Activated T-cell treated with anti-CD3 and anti-CD28 coated beads, Interleukin-2, amount 50 U/mL, for 72 hours (primary cell): Measurements from ENCODE around the gene COPZ2. TPM values are rescaled to one million over a fixed set of nuclear protein-coding genes. Genes with fewer than 3 reads are reported as not detected.

Experiments
- ATAC-seq, 2 donors: fragments of 150-1000 bp; cut with Tn5 transposase; replicated peaks in 1 of 2; 2 replicates each; pipeline ENCODE4 v1.10.0; 2021; ENCODE audit warnings: moderate library complexity in 2 of 2, mild to moderate bottlenecking in 1 of 2
- DNase-seq, 2 donors: peaks; one replicate each; pipeline ENCODE4 v3.0.0; 2021 to 2022; ENCODE audit warnings: mixed read lengths in 1 of 2
- H3K27ac Mint-ChIP-seq: one replicate; pipeline ENCODE4 v1.8.0; 2022; ENCODE audit warnings: mild to moderate bottlenecking, moderate library complexity, mixed read lengths
- H3K27me3 Mint-ChIP-seq: one replicate; pipeline ENCODE4 v1.8.0; 2022; ENCODE audit warnings: low read depth, mixed read lengths
- H3K36me3 Mint-ChIP-seq, 2 donors: one replicate each; pipeline ENCODE4 v1.8.0; 2022; ENCODE audit warnings: mixed read lengths in 2 of 2, mild to moderate bottlenecking in 1 of 2; ENCODE audit not compliant: insufficient read depth in 2 of 2
- H3K4me1 Mint-ChIP-seq: one replicate; pipeline ENCODE4 v1.8.0; 2022; ENCODE audit warnings: low read depth, mixed read lengths
- H3K4me3 Mint-ChIP-seq, 2 donors: one replicate each; pipeline ENCODE4 v1.8.0; 2022; ENCODE audit warnings: mild to moderate bottlenecking in 2 of 2, mixed read lengths in 2 of 2, moderate library complexity in 2 of 2
- H3K9me3 Mint-ChIP-seq, 2 donors: one replicate each; pipeline ENCODE4 v1.8.0; 2022; ENCODE audit warnings: mixed read lengths in 2 of 2
- total RNA-seq, 2 donors: library from RNA; stranded (reverse); gene quantifications; one replicate each; pipeline ENCODE4 v1.2.3, GENCODE V29; 2022

The COPZ2 gene
- total RNA-seq, 2 donors from 2014 or later = 11.7 to 14.2 TPM

DNA sequence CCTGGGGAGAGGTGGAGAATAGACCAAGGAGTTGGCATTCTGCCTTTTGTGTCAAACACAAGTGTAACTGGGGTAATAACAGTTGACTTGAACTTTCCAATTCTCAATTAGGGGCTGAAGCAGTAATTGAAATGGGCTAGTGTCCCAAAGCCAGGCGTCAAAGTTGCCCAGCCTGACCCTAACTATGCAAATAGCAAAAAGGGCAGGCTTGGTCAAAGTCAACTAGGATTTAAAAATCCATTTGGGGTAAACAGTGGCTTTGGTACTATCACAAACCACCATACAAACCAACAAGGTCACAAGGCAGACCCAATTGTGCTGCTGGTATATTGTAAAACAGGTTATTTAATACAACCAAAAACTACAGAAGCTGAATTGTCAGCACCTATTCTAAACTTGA is 28.6 kb upstream of the COPZ2 start:
- H3K4me3 Mint-ChIP-seq = no peak overlapping the region
- H3K9me3 Mint-ChIP-seq = no peaks in the 10 kb centered on the region
- no peaks in the 10 kb centered on the region for H3K27me3 Mint-ChIP-seq
- H3K36me3 Mint-ChIP-seq = peaks cover 4 to 22% of the 10 kb centered on the region in 2 donors
- H3K27ac Mint-ChIP-seq = peak overlapping the region; percentile 70
- H3K4me1 Mint-ChIP-seq = peaks cover 3% of the 10 kb centered on the region
- ATAC-seq (no peak), DNase-seq (no peak)

DNA sequence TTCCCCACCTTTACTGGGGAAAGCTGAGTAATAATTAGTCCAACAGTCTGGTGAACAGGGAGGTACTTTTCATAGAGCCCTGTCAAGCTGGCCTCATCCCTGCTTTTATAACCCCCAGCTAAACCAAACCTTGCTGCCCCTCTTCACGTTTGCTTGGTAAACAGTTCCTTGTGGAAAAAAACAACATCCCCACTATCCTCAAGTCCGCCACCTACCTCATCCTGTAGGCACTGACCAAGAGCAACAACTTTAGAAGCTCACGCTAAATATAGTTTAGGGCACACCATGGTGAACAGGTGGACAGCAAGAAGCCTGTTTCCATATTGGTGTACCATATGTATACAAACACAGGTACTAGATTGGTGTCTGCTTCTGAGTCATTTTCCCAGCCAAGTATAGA is 27.0 kb upstream of the COPZ2 start:
- peak overlapping the region; percentile 18 for H3K27ac Mint-ChIP-seq
- ATAC-seq = no peak
- H3K36me3 Mint-ChIP-seq = peaks cover 6 to 33% of the 10 kb centered on the region in 2 donors

DNA sequence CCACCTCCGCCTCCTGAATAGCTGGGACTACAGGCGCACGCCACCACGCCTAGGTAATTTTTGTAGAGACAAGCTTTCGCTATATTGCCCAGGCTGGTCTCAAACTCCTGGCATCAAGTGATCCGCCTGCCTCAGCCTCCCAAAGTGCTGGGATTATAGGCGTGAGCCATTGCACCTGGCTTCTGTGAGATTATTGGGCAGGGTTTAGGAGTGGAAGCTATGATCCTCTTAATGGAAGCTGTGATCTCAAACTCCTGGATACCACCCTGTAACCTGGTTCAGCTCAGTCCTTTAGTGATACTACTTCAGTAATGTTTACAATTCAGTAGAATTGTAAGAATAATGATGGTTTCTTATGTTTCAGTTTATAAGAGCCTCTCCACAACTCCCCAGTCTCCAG is 24.7 kb upstream of the COPZ2 start:
- H3K4me3 Mint-ChIP-seq = no peak overlapping the region
- DNase-seq = no peak
- H3K36me3 Mint-ChIP-seq = peaks cover 17 to 40% of the 10 kb centered on the region in 2 donors
- peaks cover 20% of the 10 kb centered on the region for H3K4me1 Mint-ChIP-seq
- H3K27me3 Mint-ChIP-seq = no peaks in the 10 kb centered on the region
- no peak for ATAC-seq
- no peak overlapping the region for H3K27ac Mint-ChIP-seq
- no peaks in the 10 kb centered on the region for H3K9me3 Mint-ChIP-seq

More for the DNA sequence above, 27.0 kb upstream of the COPZ2 start:
- no peak overlapping the region for H3K4me3 Mint-ChIP-seq
- no peaks in the 10 kb centered on the region for H3K27me3 Mint-ChIP-seq
- DNase-seq = no peak
- H3K4me1 Mint-ChIP-seq = peaks cover 8% of the 10 kb centered on the region
- no peaks in the 10 kb centered on the region for H3K9me3 Mint-ChIP-seq

DNA sequence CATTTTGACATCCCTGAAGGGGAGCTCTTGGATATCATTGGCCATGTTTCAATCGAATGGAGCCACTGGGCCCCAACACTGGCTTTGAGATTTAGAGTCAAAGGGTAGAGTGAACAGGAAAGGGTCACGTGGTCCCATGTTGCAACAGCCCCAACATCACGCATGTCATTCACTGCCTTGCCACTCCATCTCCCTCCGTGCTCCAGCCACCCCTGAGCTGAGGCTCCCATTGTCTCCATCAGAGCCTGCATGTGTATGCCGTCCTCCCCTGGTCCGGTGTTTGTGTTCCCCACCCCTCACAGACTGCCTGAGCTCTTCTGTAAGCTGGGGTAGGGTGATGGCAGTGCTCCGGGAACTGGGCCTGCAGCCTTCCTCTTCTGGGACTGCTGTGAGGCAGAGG is 22.7 kb upstream of the COPZ2 start:
- no peak for DNase-seq
- H3K4me3 Mint-ChIP-seq = no peak overlapping the region
- H3K9me3 Mint-ChIP-seq = no peaks in the 10 kb centered on the region
- H3K27ac Mint-ChIP-seq = peak overlapping the region; percentile 11
- H3K4me1 Mint-ChIP-seq = peaks cover 40% of the 10 kb centered on the region
- ATAC-seq = no peak
- no peaks in the 10 kb centered on the region for H3K27me3 Mint-ChIP-seq
- peaks cover 31 to 50% of the 10 kb centered on the region in 2 donors for H3K36me3 Mint-ChIP-seq

DNA sequence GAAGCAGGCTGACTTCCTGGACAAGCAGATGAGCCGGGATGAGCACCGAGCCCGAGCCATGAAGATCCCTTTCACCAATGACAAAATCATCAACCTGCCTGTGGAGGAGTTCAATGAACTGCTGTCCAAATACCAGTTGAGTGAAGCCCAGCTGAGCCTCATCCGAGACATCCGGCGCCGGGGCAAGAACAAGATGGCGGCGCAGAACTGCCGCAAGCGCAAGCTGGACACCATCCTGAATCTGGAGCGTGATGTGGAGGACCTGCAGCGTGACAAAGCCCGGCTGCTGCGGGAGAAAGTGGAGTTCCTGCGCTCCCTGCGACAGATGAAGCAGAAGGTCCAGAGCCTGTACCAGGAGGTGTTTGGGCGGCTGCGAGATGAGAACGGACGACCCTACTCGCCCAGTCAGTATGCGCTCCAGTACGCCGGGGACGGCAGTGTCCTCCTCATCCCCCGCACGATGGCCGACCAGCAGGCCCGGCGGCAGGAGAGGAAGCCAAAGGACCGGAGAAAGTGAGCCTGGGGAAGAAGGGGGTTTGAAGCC is 21.6 kb upstream of the COPZ2 start:
- Mint-ChIP-seq H3K4me1 (peaks cover 47% of the 10 kb centered on the region), H3K27me3 (no peaks in the 10 kb centered on the region), H3K36me3 (peaks cover 31 to 51% of the 10 kb centered on the region in 2 donors), H3K27ac (peak overlapping the region; percentile 90), H3K9me3 (no peaks in the 10 kb centered on the region), H3K4me3 (no peak overlapping the region)
- no peak for ATAC-seq
- no peak for DNase-seq

DNA sequence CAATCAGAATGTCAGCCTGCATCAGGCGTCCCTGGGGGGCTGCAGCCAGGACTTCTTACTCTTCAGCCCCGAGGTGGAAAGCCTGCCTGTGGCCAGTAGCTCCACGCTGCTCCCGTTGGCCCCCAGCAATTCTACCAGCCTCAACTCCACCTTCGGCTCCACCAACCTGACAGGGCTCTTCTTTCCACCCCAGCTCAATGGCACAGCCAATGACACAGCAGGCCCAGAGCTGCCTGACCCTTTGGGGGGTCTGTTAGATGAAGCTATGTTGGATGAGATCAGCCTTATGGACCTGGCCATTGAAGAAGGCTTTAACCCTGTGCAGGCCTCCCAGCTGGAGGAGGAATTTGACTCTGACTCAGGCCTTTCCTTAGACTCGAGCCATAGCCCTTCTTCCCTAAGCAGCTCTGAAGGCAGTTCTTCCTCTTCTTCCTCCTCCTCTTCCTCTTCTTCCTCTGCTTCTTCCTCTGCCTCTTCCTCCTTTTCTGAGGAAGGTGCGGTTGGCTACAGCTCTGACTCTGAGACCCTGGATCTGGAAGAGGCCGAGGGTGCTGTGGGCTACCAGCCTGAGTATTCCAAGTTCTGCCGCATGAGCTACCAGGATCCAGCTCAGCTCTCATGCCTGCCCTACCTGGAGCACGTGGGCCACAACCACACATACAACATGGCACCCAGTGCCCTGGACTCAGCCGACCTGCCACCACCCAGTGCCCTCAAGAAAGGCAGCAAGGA is 21.0 kb upstream of the COPZ2 start:
- Mint-ChIP-seq H3K4me3 (no peak overlapping the region), H3K9me3 (no peaks in the 10 kb centered on the region), H3K27ac (peak overlapping the region; percentile 100), H3K4me1 (peaks cover 53% of the 10 kb centered on the region), H3K27me3 (no peaks in the 10 kb centered on the region), H3K36me3 (peaks cover 31 to 54% of the 10 kb centered on the region in 2 donors)
- DNase-seq = no peak
- no peak for ATAC-seq

DNA sequence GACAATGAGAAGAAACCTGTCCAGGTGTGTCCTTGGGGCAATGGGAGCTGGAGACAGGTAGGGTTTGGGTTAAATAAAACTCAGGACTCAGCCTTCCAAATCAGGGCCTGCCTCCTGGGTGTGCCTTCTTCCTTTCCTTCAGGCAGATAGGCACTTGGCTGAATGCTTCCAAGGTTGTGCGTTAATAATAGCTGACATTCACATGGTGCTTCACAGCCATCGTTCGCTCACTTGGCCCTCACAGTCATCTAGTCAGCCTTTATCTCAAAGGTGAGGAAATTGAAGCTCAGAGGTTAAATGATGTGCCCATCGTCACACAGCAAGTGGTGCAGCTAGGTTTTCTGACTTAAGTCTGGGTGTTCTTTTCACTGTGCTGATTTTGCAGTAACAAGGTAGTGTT is 20.0 kb upstream of the COPZ2 start:
- DNase-seq = no peak
- no peaks in the 10 kb centered on the region for H3K27me3 Mint-ChIP-seq
- H3K9me3 Mint-ChIP-seq = no peaks in the 10 kb centered on the region
- H3K4me1 Mint-ChIP-seq = peaks cover 62% of the 10 kb centered on the region
- H3K4me3 Mint-ChIP-seq = peak overlapping the region; percentile 78 to 93
- peaks cover 33 to 56% of the 10 kb centered on the region in 2 donors for H3K36me3 Mint-ChIP-seq
- peak overlapping the region; percentile 100 for H3K27ac Mint-ChIP-seq
- no peak for ATAC-seq

DNA sequence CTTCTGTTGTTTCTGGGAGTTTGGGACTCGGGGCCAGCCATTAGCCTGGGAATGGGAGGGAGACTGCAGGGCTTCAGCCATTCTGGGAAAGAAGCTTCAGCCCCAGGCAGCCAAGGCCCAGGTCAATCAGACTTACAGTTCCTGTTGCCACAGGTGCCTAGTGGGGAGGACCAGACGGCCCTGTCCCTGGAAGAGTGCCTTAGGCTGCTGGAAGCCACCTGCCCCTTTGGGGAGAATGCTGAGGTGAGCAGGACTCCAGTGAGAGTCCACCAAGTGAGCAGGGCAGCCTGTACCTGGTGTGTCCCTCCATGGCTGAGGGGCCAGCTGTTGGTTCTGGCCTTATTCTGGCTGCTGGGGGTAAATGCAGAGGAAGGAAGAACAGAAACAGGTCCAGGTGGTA is 19.3 kb upstream of the COPZ2 start:
- Mint-ChIP-seq H3K4me1 (peaks cover 70% of the 10 kb centered on the region), H3K9me3 (no peaks in the 10 kb centered on the region), H3K27ac (peak overlapping the region; percentile 100), H3K4me3 (peak overlapping the region; percentile 78 to 93), H3K27me3 (no peaks in the 10 kb centered on the region), H3K36me3 (peaks cover 35 to 55% of the 10 kb centered on the region in 2 donors)
- DNase-seq (no peak), ATAC-seq (no peak)

DNA sequence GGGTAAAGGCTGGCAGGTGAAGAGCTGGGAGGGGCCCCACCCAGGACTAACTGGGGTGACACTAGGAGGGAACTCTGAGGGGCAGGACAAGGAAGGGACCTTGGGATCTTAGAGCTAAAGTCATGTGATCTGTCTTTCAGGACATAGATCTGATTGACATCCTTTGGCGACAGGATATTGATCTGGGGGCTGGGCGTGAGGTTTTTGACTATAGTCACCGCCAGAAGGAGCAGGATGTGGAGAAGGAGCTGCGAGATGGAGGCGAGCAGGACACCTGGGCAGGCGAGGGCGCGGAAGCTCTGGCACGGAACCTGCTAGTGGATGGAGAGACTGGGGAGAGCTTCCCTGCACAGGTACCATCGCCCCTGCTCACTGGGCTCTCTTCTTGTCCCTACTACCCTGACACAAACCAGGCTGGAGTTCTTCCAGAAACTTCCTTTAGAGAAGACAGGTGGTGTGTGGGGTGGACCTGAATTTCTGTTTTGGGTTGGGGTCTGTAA is 18.7 kb upstream of the COPZ2 start:
- Mint-ChIP-seq H3K36me3 (peaks cover 38 to 57% of the 10 kb centered on the region in 2 donors), H3K4me1 (peaks cover 73% of the 10 kb centered on the region)
- DNase-seq = no peak

DNA sequence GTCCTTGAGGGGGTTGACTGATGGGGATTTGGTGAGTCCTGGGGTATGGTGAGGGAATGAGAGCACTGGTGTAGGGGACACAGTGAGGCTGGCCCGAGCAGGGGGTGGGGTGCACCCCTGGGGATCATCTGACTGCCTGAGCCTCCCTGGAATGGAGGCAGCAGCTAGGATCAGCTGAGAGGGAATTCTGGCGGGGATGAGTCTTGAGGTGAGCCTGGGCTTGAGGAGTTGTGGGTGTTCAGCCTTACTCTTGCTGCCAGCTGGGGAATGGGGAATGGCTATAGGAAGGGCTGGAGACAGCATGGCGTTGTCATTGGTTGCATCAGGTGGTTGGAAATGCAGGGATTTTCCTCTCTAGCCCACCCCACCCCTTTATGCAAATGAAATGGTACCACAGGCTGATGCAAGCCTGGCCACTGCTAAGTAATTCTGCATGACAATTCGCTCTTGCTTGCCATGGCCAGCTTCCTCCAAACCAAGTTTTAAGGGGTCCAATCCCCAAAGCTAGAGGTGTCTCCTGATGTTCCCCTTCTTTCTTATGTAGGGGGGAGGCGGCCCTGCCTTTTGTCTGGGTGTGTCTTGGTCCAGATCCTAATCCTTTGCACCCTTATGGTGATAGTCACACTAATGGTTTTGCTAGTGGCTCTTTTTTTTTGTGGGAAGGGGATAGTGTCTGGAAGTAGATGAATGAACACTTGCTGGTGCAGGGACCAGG is 18.1 kb upstream of the COPZ2 start:
- peaks cover 77% of the 10 kb centered on the region for H3K4me1 Mint-ChIP-seq
- DNase-seq = peak; percentile 81 to 82
- H3K27ac Mint-ChIP-seq = peak overlapping the region; percentile 100
- H3K9me3 Mint-ChIP-seq = no peaks in the 10 kb centered on the region
- H3K36me3 Mint-ChIP-seq = peaks cover 39 to 57% of the 10 kb centered on the region in 2 donors
- peak overlapping the region; percentile 78 to 93 for H3K4me3 Mint-ChIP-seq
- peak; percentile 83 to 86 for ATAC-seq
- no peaks in the 10 kb centered on the region for H3K27me3 Mint-ChIP-seq

More for the DNA sequence above, 18.7 kb upstream of the COPZ2 start:
- Mint-ChIP-seq H3K9me3 (no peaks in the 10 kb centered on the region), H3K4me3 (peak overlapping the region; percentile 78 to 93), H3K27ac (peak overlapping the region; percentile 100), H3K27me3 (no peaks in the 10 kb centered on the region)
- no peak for ATAC-seq

DNA sequence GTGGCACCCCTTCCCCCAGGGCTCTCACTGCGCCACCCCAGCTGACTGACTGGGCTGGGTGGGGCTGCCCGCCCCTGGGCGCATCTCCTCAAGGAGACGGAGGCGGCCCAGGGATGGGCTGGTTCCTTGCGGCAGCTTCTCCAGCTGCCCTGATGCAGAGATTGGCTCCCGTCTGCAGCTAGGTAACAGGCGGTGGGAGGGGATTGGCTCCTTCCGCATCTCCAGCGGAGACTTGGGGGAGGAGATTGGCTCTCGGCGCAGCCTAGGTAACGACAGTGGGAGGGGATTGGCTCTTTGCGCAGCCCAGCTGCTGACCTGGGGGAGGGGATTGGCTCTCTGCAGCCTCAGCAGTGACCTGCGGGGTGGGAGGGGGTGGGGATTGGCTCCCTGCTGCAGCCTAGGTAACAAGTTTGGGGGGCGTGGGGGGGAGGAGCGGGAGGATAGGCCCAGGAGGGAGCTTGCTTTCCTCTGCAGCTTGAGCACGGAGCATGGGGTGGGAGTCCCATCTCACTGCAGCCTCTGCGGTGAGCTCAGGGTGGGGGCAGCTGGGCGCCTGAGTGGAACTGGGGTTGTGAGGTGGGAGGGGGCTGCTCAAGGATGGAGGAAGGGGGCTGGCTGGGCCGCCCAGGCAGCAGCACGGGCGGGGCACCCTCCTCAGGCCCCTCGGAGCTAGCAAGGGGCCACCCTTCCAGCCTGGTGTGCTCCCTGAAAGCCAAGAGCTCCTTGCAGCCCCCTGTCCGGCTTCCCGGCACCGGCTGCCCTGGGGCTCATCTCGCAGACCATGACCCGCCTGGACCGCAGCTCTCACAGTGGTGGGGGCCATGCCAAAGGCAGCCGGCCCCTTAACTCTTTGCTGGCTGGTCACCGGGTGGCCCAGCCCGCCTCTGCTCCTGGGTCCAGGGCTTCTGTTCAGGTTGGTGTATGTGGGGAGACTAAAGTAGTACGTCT is 16.9 kb upstream of the COPZ2 start:
- ATAC-seq = no peak
- Mint-ChIP-seq H3K27ac (peak overlapping the region; percentile 100), H3K9me3 (no peaks in the 10 kb centered on the region), H3K4me1 (peaks cover 83% of the 10 kb centered on the region), H3K36me3 (peaks cover 41 to 60% of the 10 kb centered on the region in 2 donors), H3K27me3 (no peaks in the 10 kb centered on the region), H3K4me3 (peak overlapping the region; percentile 85 to 93)
- DNase-seq = no peak

DNA sequence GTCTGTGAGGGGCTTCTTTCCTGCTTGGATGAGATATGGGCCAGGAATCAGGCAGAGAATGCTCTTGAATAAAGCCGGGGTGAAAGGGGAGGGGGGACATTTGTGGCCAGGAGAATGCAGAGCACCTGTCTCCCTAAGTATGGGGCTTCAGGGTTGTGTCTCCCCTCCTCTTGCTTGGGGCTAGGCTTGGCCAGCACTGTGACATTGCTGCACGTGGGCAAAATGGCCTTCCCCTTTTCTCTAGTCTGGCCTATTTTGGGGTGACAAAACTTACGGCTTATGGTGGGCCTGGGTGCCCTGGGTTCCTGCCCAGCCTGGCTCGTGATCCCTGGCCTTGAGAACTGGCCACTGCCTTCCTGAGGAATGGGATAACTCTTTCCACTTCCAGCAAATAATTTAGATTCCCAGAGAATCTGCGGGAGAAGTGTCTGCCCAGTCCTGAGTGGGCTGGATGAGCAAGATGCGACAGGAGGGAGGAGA is 16.2 kb upstream of the COPZ2 start:
- peaks cover 38 to 57% of the 10 kb centered on the region in 2 donors for H3K36me3 Mint-ChIP-seq
- ATAC-seq (no peak), DNase-seq (no peak)
- no peaks in the 10 kb centered on the region for H3K9me3 Mint-ChIP-seq
- no peaks in the 10 kb centered on the region for H3K27me3 Mint-ChIP-seq
- H3K4me3 Mint-ChIP-seq = peak overlapping the region; percentile 85
- peaks cover 80% of the 10 kb centered on the region for H3K4me1 Mint-ChIP-seq
- peak overlapping the region; percentile 95 for H3K27ac Mint-ChIP-seq
